Naive thymus-derived CD4-positive, alpha-beta T cell (primary cell): ENCODE results near the gene MORN1. TPM values are rescaled to one million over a fixed set of nuclear protein-coding genes. Genes with fewer than 3 reads are reported as not detected.
A peak's percentile ranks its signal among the peaks of the same experiment; 100 is the strongest.

Experiments
- ATAC-seq: fragments of 150-1000 bp; cut with Tn5 transposase; 2 replicates; pipeline ENCODE4 v1.10.0; 2021; ENCODE audit warnings: mild to moderate bottlenecking, moderate library complexity
- CTCF ChIA-PET: fragments of 350-600 bp; sonication (Branson Sonifier 250); formaldehyde crosslinking; loops from one replicate; lab custom pipeline; 2021; ENCODE audit warnings: antibody characterized with exemption; lab: Charles Lee
- POLR2A ChIA-PET: fragments of 350-600 bp; sonication (Branson Sonifier 250); formaldehyde crosslinking; loops from one replicate; lab custom pipeline; 2021; ENCODE audit warnings: antibody characterized with exemption, inconsistent platforms; lab: Charles Lee
- DNase-seq, 9 donors: peaks; one replicate each; pipeline versions ENCODE4 v3.0.0 to v3.0.0-alpha.2; 2020 to 2022; ENCODE audit warnings: mixed read lengths in 1 of 9
- H3K27ac ChIP-seq: one replicate; pipeline ENCODE4 v1.7.0; 2013; ENCODE audit warnings: mild to moderate bottlenecking, low read depth, low read length, moderate library complexity
- H3K27me3 ChIP-seq, 2 donors: one replicate each; pipeline ENCODE4 v1.7.0; 2013; ENCODE audit warnings: low read length in 2 of 2, mild to moderate bottlenecking in 2 of 2, moderate library complexity in 2 of 2; ENCODE audit not compliant: control insufficient read depth in 2 of 2, insufficient read depth in 2 of 2
- H3K36me3 ChIP-seq, 3 experiments: 1 replicate in 2 of 3; 2 replicates in 1 of 3; pipeline ENCODE4 v1.7.0; 2013; ENCODE audit warnings: low read length in 3 of 3, mild to moderate bottlenecking in 3 of 3, moderate library complexity in 1 of 3; ENCODE audit not compliant: insufficient read depth in 3 of 3, control insufficient read depth in 2 of 3
- H3K4me1 ChIP-seq, 2 donors: one replicate each; pipeline ENCODE4 v1.7.0; 2013; ENCODE audit warnings: low read length in 2 of 2, mild to moderate bottlenecking in 2 of 2, moderate library complexity in 1 of 2; ENCODE audit not compliant: control insufficient read depth in 2 of 2, insufficient read depth in 2 of 2
- H3K4me3 ChIP-seq: 2 replicates; pipeline ENCODE4 v1.7.0; 2013; ENCODE audit warnings: mild to moderate bottlenecking, low read length
- H3K9me3 ChIP-seq, 3 experiments: 1 replicate in 2 of 3; 2 replicates in 1 of 3; pipeline ENCODE4 v1.7.0; 2013; ENCODE audit warnings: low read length in 3 of 3; ENCODE audit not compliant: control insufficient read depth in 2 of 3
- H3K27ac Mint-ChIP-seq, 9 donors: one replicate each; pipeline ENCODE4 v1.8.0; 2020 to 2022; ENCODE audit warnings: mixed read lengths in 9 of 9, mild to moderate bottlenecking in 8 of 9, moderate library complexity in 5 of 9, inconsistent platforms in 2 of 9
- H3K27me3 Mint-ChIP-seq, 5 donors: one replicate each; pipeline ENCODE4 v1.8.0; 2021 to 2022; ENCODE audit warnings: mixed read lengths in 5 of 5, mild to moderate bottlenecking in 1 of 5
- H3K36me3 Mint-ChIP-seq, 5 donors: one replicate each; pipeline ENCODE4 v1.8.0; 2020 to 2022; ENCODE audit warnings: mixed read lengths in 5 of 5, mild to moderate bottlenecking in 3 of 5, inconsistent platforms in 1 of 5
- H3K4me1 Mint-ChIP-seq, 7 donors: one replicate each; pipeline ENCODE4 v1.8.0; 2020 to 2022; ENCODE audit warnings: mixed read lengths in 7 of 7, mild to moderate bottlenecking in 3 of 7, inconsistent platforms in 1 of 7
- H3K4me3 Mint-ChIP-seq, 10 donors: one replicate each; pipeline ENCODE4 v1.8.0; 2020 to 2022; ENCODE audit warnings: mild to moderate bottlenecking in 10 of 10, mixed read lengths in 10 of 10, moderate library complexity in 6 of 10, inconsistent platforms in 2 of 10
- H3K9me3 Mint-ChIP-seq, 11 donors: one replicate each; pipeline ENCODE4 v1.8.0; 2020 to 2022; ENCODE audit warnings: mixed read lengths in 11 of 11, mild to moderate bottlenecking in 4 of 11, inconsistent platforms in 1 of 11, moderate library complexity in 1 of 11
- intact Hi-C, 2 donors: fragments of 100-400 bp; cut with micrococcal nuclease; formaldehyde crosslinking; loops; one replicate each; pipeline ENCODE4 v1.15.1; 2023
- polyA plus RNA-seq, 2 donors: library from polyadenylated mRNA; unstranded; fragments of 300-500 nt; fragmentation: Illumina TruSeq; gene quantifications; one replicate each; pipeline ENCODE4 v1.2.3, GENCODE V29; 2021
- total RNA-seq, 6 experiments: library from RNA in 5 of 6; stranded (reverse) in 5 of 6; gene quantifications; 1 replicate in 5 of 6; 2 replicates in 1 of 6; pipeline ENCODE4 v1.2.3 and lab custom pipeline; 2021 to 2026

MORN1 gene
- total and polyA plus RNA-seq, 7 experiments from 2014 or later = 5.0 to 16.4 (median 9.2) TPM

DNA sequence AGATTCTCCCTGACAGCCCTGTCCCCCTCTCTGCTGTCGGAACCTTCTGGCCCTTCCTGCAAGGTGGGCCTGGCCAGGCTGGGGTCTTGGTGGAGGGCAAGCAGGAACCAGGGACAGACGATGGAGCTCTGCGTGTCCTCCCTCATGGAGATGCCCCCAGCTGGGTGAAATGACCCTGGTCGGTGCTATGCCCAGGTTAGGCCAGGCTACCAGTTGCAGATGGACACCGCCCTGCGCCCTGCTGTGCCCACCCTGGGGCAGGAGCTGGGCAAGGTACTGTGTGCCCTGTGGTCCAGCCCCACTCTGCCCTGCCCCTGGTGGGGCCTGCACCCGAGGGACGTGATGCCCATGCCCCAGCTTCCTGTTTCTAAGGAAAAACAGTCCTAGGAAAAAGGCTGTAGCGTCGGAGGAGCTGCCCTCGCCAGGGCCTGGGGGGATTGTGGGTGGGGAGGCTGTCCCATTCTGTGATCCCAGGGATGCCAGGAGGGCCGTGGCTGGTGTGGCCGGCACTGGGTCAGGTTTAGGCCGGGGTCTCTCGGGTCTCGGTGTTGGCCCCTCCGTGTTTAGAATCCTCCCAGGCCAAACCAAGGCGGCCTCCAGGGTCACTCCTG, 77.6 kb downstream of the MORN1 start:
- Mint-ChIP-seq H3K36me3 (no peaks in the 10 kb centered on the region), H3K27me3 (no peaks in the 10 kb centered on the region), H3K4me1 (peaks cover 5 to 15% (median 12%) of the 10 kb centered on the region in 7 donors), H3K9me3 (no peaks in the 10 kb centered on the region), H3K27ac (peak overlapping the region in 7 of 9 donors; percentile 51 to 91 (median 73)), H3K4me3 (peak overlapping the region in 7 of 10 donors; percentile 18 to 70 (median 29))
- Histone ChIP-seq H3K27ac (peak overlapping the region; percentile 72), H3K9me3 (no peaks in the 10 kb centered on the region), H3K27me3 (no peaks in the 10 kb centered on the region), H3K4me3 (no peak overlapping the region), H3K36me3 (peaks cover 0 to 3% (median 0%) of the 10 kb centered on the region in 3 experiments), H3K4me1 (peaks cover 28 to 42% of the 10 kb centered on the region in 2 donors)
- ChIA-PET CTCF (interaction anchor here (0.8 to 1.2 kb wide), 2 partner anchors 73 to 83 kb away, joined by 3 to 4 read pairs; no protein-coding TSS in a partner anchor), POLR2A (interaction anchor here (0.9 to 2.8 kb wide), 5 partner anchors 8 to 82 kb away, joined by 3 to 12 read pairs (median 6); no protein-coding TSS in a partner anchor)
- intact Hi-C loops = loop anchor here (2.0 to 10.0 kb wide), 2 partner anchors 57 to 71 kb away; no protein-coding TSS in a partner anchor
- ATAC-seq (no peak), DNase-seq (no peak)

DNA sequence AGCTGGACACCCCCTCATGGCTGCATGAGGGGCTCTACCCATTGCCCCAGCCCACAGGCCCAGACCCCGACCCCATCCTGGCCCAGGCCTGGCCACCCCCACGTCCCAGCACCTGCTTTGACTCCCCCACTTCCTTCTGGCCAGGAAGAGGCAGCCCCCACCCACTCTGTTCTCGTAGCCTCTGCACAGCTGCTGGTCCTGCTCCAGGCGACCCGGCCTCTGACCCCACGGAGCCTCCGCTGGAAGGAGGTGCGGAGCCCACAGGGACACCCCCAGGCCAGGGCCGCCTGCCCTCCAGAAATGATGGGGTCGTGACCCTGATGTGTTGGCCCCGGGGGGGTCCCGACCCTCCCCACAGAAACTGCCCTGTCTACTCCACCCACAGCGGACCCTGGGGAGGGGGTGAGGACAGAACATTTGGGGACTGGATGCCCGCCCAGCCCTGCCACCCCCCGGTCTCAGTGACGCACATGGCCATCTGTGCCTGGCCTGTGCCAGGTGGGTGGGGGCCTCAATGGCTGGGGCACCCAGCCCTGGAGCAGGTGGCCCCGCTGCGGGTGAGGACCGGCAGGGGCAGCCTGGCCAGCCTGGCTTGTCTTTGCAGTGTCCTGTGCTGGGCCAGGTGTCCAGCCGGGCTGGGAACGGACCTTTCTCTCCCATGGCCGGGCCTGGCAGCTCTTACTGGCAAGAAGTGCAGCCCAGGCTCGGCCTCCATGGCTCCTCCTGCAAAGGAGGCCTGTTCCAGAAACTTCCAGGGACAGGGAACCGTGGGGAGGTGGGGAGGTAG, 78.6 kb downstream of the MORN1 start:
- H3K27me3 ChIP-seq = no peaks in the 10 kb centered on the region
- Mint-ChIP-seq H3K27ac (peak overlapping the region in 6 of 9 donors; percentile 51 to 91 (median 76)), H3K4me1 (peaks cover 7 to 20% (median 13%) of the 10 kb centered on the region in 7 donors), H3K4me3 (peak overlapping the region in 2 of 10 donors; percentile 48 to 70), H3K27me3 (no peaks in the 10 kb centered on the region), H3K9me3 (no peaks in the 10 kb centered on the region), H3K36me3 (peaks cover 4 to 10% (median 8%) of the 10 kb centered on the region in 5 donors)
- no peak overlapping the region for H3K4me3 ChIP-seq
- H3K27ac ChIP-seq = peak overlapping the region; percentile 72
- H3K36me3 ChIP-seq = peaks cover 0 to 14% (median 0%) of the 10 kb centered on the region in 3 experiments
- H3K4me1 ChIP-seq = peaks cover 23 to 42% of the 10 kb centered on the region in 2 donors
- ATAC-seq = no peak
- H3K9me3 ChIP-seq = no peaks in the 10 kb centered on the region
- POLR2A ChIA-PET = interaction anchor here (0.9 to 1.9 kb wide), 9 partner anchors 8 to 102 kb away, joined by 3 to 9 read pairs (median 4); no protein-coding TSS in a partner anchor
- CTCF ChIA-PET = interaction anchor here (0.6 to 1.2 kb wide), 5 partner anchors 13 to 235 kb away, joined by 3 to 5 read pairs (median 3); partner anchors contain the start of gene FAAP20
- DNase-seq = no peak
- intact Hi-C loops = loop anchor here in 1 of 2 donors (10.0 kb wide), 1 partner anchor 72 kb away; no protein-coding TSS in a partner anchor

DNA sequence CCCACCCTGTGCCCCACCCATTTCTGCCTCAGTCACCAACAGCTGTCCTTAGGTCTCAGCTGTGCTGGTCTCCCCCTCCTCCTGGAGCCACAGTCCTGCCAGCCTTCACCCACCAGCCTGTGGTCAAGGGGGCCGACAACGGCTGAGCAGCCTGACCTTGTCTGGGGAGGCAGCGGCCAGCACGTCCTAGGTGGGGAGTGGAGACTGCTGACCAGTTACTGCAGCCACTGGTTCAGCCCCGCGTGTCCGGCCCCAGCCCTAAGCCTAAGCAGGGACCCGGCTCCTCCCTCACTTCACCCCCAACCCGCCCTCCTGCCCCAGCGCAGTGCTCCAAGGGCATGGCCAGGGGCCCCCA, 79.2 kb downstream of the MORN1 start:
- Mint-ChIP-seq H3K9me3 (no peaks in the 10 kb centered on the region), H3K4me3 (no peak overlapping the region), H3K27ac (peak overlapping the region; percentile 20 to 86 (median 72)), H3K27me3 (no peaks in the 10 kb centered on the region), H3K36me3 (peaks cover 8 to 14% (median 11%) of the 10 kb centered on the region in 5 donors), H3K4me1 (peaks cover 7 to 20% (median 14%) of the 10 kb centered on the region in 7 donors)
- peak overlapping the region; percentile 72 for H3K27ac ChIP-seq
- CTCF ChIA-PET = interaction anchor here (0.6 to 0.9 kb wide), 5 partner anchors 12 to 235 kb away, joined by 3 to 5 read pairs (median 4); partner anchors contain the start of gene FAAP20
- H3K4me1 ChIP-seq = peaks cover 23 to 42% of the 10 kb centered on the region in 2 donors
- H3K4me3 ChIP-seq = no peak overlapping the region
- POLR2A ChIA-PET = interaction anchor here (1.1 to 1.9 kb wide), 5 partner anchors 18 to 101 kb away, joined by 3 to 9 read pairs (median 3); no protein-coding TSS in a partner anchor
- no peaks in the 10 kb centered on the region for H3K9me3 ChIP-seq
- DNase-seq = no peak
- ATAC-seq = no peak
- peaks cover 0 to 19% (median 0%) of the 10 kb centered on the region in 3 experiments for H3K36me3 ChIP-seq
- intact Hi-C loops = loop anchor here in 1 of 2 donors (10.0 kb wide), 1 partner anchor 73 kb away; no protein-coding TSS in a partner anchor
- H3K27me3 ChIP-seq = no peaks in the 10 kb centered on the region

DNA sequence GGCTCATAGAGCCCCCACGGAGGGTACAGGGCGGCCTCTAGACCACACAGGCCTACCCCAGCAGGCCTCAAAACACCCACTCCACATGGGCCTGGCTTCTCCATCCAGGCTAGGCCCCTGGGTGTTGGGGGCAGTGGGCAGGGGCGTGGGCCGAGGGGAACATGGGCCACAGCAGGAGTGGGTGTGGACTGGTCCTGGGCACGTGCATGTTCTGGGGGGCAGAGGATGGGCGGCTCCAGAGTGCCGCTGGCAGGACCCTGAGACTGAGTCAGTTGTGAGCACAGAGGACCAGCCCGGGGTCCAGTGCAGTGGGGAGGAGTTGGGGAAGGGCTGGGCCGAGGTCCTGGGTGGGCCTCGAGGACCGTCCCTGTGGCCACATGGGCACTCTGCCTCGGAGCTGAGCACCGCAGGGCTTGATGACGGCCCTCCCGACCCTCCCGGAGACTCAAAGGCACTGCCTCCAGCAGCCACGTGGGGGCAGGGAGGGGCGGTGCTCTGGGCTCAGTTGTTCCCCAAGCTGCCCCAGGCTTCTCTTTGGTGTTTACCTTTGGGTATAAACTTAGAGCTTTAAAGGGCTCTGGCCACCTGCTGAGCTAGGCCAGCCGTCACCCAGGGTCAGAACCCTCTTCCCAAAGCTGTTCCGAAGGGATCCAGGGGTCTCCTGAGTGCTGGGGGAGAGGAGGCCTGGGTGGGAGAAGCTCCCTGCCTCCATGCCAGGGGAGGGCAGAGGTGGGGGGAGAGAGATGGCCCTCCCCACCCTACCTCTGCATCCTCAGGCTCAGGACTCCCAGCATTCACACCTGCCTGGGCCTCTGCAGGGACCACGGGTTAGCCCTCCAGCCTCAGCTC, 79.9 kb downstream of the MORN1 start:
- H3K9me3 Mint-ChIP-seq = no peaks in the 10 kb centered on the region
- ATAC-seq = peak; percentile 63
- peak in 8 of 9 donors; percentile 39 to 58 (median 55) for DNase-seq
- no peak overlapping the region for H3K4me3 Mint-ChIP-seq
- CTCF ChIA-PET = interaction anchor here (0.6 to 1.6 kb wide), 6 partner anchors 12 to 236 kb away, joined by 3 to 5 read pairs (median 4); partner anchors contain the start of gene FAAP20
- no peaks in the 10 kb centered on the region for H3K27me3 Mint-ChIP-seq
- H3K27ac Mint-ChIP-seq = peak overlapping the region in 8 of 9 donors; percentile 46 to 86 (median 80)
- peaks cover 5 to 17% (median 11%) of the 10 kb centered on the region in 7 donors for H3K4me1 Mint-ChIP-seq
- peaks cover 0 to 26% (median 0%) of the 10 kb centered on the region in 3 experiments for H3K36me3 ChIP-seq
- peaks cover 23 to 39% of the 10 kb centered on the region in 2 donors for H3K4me1 ChIP-seq
- intact Hi-C loops = loop anchor here (1.0 to 10.0 kb wide), 3 partner anchors 10 to 73 kb away; no protein-coding TSS in a partner anchor
- POLR2A ChIA-PET = interaction anchor here (0.6 to 1.9 kb wide), 7 partner anchors 17 to 100 kb away, joined by 3 to 9 read pairs (median 3); no protein-coding TSS in a partner anchor
- no peaks in the 10 kb centered on the region for H3K27me3 ChIP-seq
- peak overlapping the region; percentile 72 for H3K27ac ChIP-seq
- no peaks in the 10 kb centered on the region for H3K9me3 ChIP-seq
- H3K4me3 ChIP-seq = no peak overlapping the region
- H3K36me3 Mint-ChIP-seq = peaks cover 8 to 18% (median 15%) of the 10 kb centered on the region in 5 donors

DNA sequence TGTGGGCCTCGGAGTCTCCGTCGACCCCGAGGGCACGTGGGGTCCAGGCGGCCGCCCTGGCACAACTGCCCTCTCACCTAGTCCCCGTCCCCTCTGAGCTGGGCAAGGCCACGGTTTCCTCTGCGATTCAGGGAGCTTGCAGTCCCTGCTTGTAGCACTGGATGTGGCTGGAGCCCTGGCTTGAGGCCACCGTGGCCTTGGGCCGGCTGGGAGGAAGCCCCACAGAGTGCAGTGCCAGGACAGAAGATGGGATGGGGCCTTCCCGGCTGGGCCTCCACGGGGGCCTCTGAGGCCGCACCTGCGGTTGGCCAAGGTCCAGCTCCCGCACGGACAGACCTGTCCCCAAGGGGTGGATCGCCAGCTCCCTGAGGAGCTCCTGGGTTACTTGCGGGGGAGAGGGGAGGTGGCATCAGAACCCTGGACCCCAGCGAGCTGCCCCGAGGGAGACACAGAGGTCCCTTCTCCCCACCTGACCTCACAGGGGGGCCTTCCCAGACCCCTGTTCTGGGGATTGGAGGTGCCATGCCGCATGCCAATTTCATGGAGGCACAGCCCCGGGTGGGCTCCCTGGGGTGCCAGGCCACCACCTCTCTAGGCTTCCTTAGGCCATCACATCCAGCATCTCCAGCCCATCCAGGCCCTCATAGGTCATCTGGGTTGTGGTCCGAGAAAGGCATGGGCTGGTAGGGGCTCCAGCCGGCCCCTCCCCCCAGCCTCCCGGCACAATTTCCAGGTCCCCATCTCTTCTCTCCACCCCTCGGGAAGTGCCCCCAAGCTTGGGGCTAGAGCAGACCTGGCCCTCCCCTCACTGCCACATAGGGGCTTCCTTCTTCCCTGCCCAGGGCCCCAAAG, 80.8 kb downstream of the MORN1 start:
- H3K9me3 ChIP-seq = no peaks in the 10 kb centered on the region
- intact Hi-C loops = loop anchor here (1.0 to 10.0 kb wide), 3 partner anchors 9 to 74 kb away; no protein-coding TSS in a partner anchor
- DNase-seq (no peak), ATAC-seq (no peak)
- peaks cover 23 to 30% of the 10 kb centered on the region in 2 donors for H3K4me1 ChIP-seq
- no peaks in the 10 kb centered on the region for H3K27me3 ChIP-seq
- Mint-ChIP-seq H3K36me3 (peaks cover 8 to 22% (median 15%) of the 10 kb centered on the region in 5 donors), H3K4me3 (no peak overlapping the region), H3K4me1 (peaks cover 5 to 17% (median 10%) of the 10 kb centered on the region in 7 donors), H3K27me3 (no peaks in the 10 kb centered on the region), H3K9me3 (no peaks in the 10 kb centered on the region), H3K27ac (peak overlapping the region in 8 of 9 donors; percentile 41 to 86 (median 80))
- peaks cover 0 to 35% (median 0%) of the 10 kb centered on the region in 3 experiments for H3K36me3 ChIP-seq
- no peak overlapping the region for H3K4me3 ChIP-seq
- peak overlapping the region; percentile 72 for H3K27ac ChIP-seq
- CTCF ChIA-PET = interaction anchor here (0.5 to 1.6 kb wide), 4 partner anchors 15 to 116 kb away, joined by 3 to 6 read pairs (median 4); partner anchors contain the start of gene FAAP20
- POLR2A ChIA-PET = interaction anchor here (0.9 to 1.0 kb wide), 3 partner anchors 51 to 107 kb away, joined by 3 to 4 read pairs (median 3); no protein-coding TSS in a partner anchor
